H1 (cell line): Measurements from ENCODE around the gene RBBP9. TPM values are rescaled to one million over a fixed set of nuclear protein-coding genes. Genes with fewer than 3 reads are reported as not detected.
A peak's percentile ranks its signal among the peaks of the same experiment; 100 is the strongest.

ENCODE experiments used
- CTCF ChIA-PET: fragments of 300-600 bp; sonication (Branson Sonifier 250); formaldehyde crosslinking; loops from one replicate; lab custom pipeline; 2021; ENCODE audit not compliant: partially characterized antibody; lab: Charles Lee
- POLR2A ChIA-PET: fragments of 300-600 bp; sonication (Branson Sonifier 250); formaldehyde crosslinking; loops from one replicate; lab custom pipeline; 2021; ENCODE audit warnings: inconsistent platforms; ENCODE audit not compliant: partially characterized antibody; lab: Charles Lee
- DNase-seq, 2 experiments: peaks; one replicate each; pipeline versions ENCODE4 v3.0.0 to v3.0.0-alpha.2; 2010 to 2022; ENCODE audit warnings: low spot score in 2 of 2, low read depth in 1 of 2, mixed read lengths in 1 of 2
- FAIRE-seq: peaks from 2 replicates; lab custom pipeline; 2011; peaks lifted over from hg19 to GRCh38; lab: Jason Lieb, UNC
- H2AFZ ChIP-seq: 2 replicates; pipeline ENCODE4 v1.8.1; 2012; ENCODE audit warnings: low read length, inconsistent platforms
- H2AK5ac ChIP-seq: 2 replicates; pipeline ENCODE4 v1.6.1; 2013; ENCODE audit warnings: low read depth, low read length
- H2BK120ac ChIP-seq: replicated peaks from 2 replicates; pipeline ENCODE3; 2013; ENCODE audit warnings: low read depth, low read length, inconsistent platforms
- H2BK12ac ChIP-seq: 2 replicates; pipeline ENCODE4 v1.6.1; 2013; ENCODE audit warnings: low read depth, low read length
- H2BK15ac ChIP-seq: 2 replicates; pipeline ENCODE4 v1.6.1; 2013; ENCODE audit warnings: low read length
- H2BK20ac ChIP-seq: 2 replicates; pipeline ENCODE4 v1.6.1; 2013; ENCODE audit warnings: low read length
- H2BK5ac ChIP-seq: 2 replicates; pipeline ENCODE4 v1.6.1; 2013; ENCODE audit warnings: low read depth, low read length
- H3K14ac ChIP-seq: 2 replicates; pipeline ENCODE4 v1.6.1; 2013; ENCODE audit warnings: inconsistent platforms; ENCODE audit not compliant: insufficient read length
- H3K18ac ChIP-seq: 2 replicates; pipeline ENCODE4 v1.6.1; 2013; ENCODE audit warnings: low read length; ENCODE audit errors: extremely low read depth
- H3K23ac ChIP-seq: 2 replicates; pipeline ENCODE4 v1.6.1; 2013; ENCODE audit warnings: inconsistent platforms; ENCODE audit not compliant: insufficient read length
- H3K23me2 ChIP-seq: 2 replicates; pipeline ENCODE4 v1.6.1; 2013; ENCODE audit warnings: low read depth, low read length
- H3K27ac ChIP-seq: 2 replicates; pipeline ENCODE4 v1.6.1; 2011; ENCODE audit warnings: low read depth, low read length, inconsistent platforms
- H3K27me3 ChIP-seq, 4 experiments: replicated peaks in 1 of 4; 1 replicate in 1 of 4; 2 replicates in 3 of 4; pipeline versions ENCODE4 v1.6.1 to v1.8.1; 2011 to 2013; ENCODE audit warnings: low read length in 3 of 4, mild to moderate bottlenecking in 3 of 4, inconsistent platforms in 2 of 4, mixed read lengths in 2 of 4, moderate library complexity in 1 of 4; ENCODE audit not compliant: control insufficient read depth in 3 of 4, insufficient read depth in 3 of 4; ENCODE audit errors: extremely low read depth in 1 of 4
- H3K36me3 ChIP-seq, 4 experiments: 2 replicates each; pipeline versions ENCODE4 v1.6.1 to v1.8.1; 2011 to 2013; ENCODE audit warnings: mild to moderate bottlenecking in 4 of 4, low read length in 3 of 4, moderate library complexity in 2 of 4, control low read depth in 1 of 4, inconsistent platforms in 1 of 4; ENCODE audit not compliant: insufficient read depth in 4 of 4, control insufficient read depth in 2 of 4
- H3K4ac ChIP-seq: replicated peaks from 2 replicates; pipeline ENCODE3; 2013; ENCODE audit warnings: low read length, low read depth, mixed read lengths, inconsistent platforms; ENCODE audit not compliant: insufficient read length
- H3K4me1 ChIP-seq, 4 experiments: replicated peaks in 1 of 4; 1 replicate in 1 of 4; 2 replicates in 3 of 4; pipeline versions ENCODE4 v1.6.1 to v1.8.1; 2011 to 2013; ENCODE audit warnings: low read length in 3 of 4, inconsistent platforms in 2 of 4, mixed read lengths in 1 of 4; ENCODE audit not compliant: insufficient read depth in 4 of 4, control insufficient read depth in 3 of 4
- H3K4me2 ChIP-seq, 2 experiments: 2 replicates each; pipeline versions ENCODE4 v1.6.1 to v1.8.1; 2011 to 2013; ENCODE audit warnings: low read depth in 2 of 2, low read length in 2 of 2, control low read depth in 1 of 2, inconsistent platforms in 1 of 2, mild to moderate bottlenecking in 1 of 2; ENCODE audit not compliant: insufficient read depth in 1 of 2
- H3K4me3 ChIP-seq, 4 experiments: fragments of 200-600, 300-600 bp in 1 of 4; sonication (generic), shearing (Covaris generic), sonication (Bioruptor Twin) in 1 of 4; 2 replicates each; pipeline versions ENCODE4 v1.5.1 to v1.8.1; 2011 to 2016; ENCODE audit warnings: low read length in 4 of 4, low read depth in 3 of 4, control low read depth in 2 of 4, inconsistent platforms in 2 of 4, mild to moderate bottlenecking in 2 of 4, mixed read lengths in 1 of 4, moderate library complexity in 1 of 4; ENCODE audit not compliant: insufficient read depth in 2 of 4; ENCODE audit errors: extremely low read depth in 1 of 4
- H3K56ac ChIP-seq: replicated peaks from 2 replicates; pipeline ENCODE3; 2013; ENCODE audit warnings: low read depth, mild to moderate bottlenecking, mixed read lengths, low read length, inconsistent platforms; ENCODE audit not compliant: insufficient read length
- H3K79me1 ChIP-seq: 2 replicates; pipeline ENCODE4 v1.6.1; 2013; ENCODE audit warnings: low read depth, low read length, control low read depth
- H3K79me2 ChIP-seq, 2 experiments: 2 replicates each; pipeline versions ENCODE4 v1.6.1 to v1.8.1; 2012 to 2013; ENCODE audit warnings: low read length in 2 of 2, mild to moderate bottlenecking in 2 of 2, inconsistent platforms in 1 of 2; ENCODE audit not compliant: insufficient read depth in 2 of 2, control insufficient read depth in 1 of 2
- H3K9ac ChIP-seq, 4 experiments: replicated peaks in 1 of 4; 1 replicate in 1 of 4; 2 replicates in 3 of 4; pipeline versions ENCODE4 v1.6.1 to v1.8.1; 2011 to 2013; ENCODE audit warnings: low read depth in 3 of 4, low read length in 3 of 4, control low read depth in 2 of 4, mild to moderate bottlenecking in 2 of 4, moderate library complexity in 2 of 4, inconsistent platforms in 1 of 4; ENCODE audit errors: extremely low read depth in 1 of 4
- H3K9me3 ChIP-seq, 2 experiments: 2 replicates each; pipeline versions ENCODE4 v1.6.1 to v1.8.1; 2012 to 2013; ENCODE audit warnings: mild to moderate bottlenecking in 2 of 2, moderate library complexity in 2 of 2, control low read depth in 1 of 2, inconsistent platforms in 1 of 2, low read depth in 1 of 2, low read length in 1 of 2, mixed read lengths in 1 of 2; ENCODE audit not compliant: insufficient read depth in 2 of 2
- H4K20me1 ChIP-seq, 2 experiments: replicated peaks in 1 of 2; 2 replicates each; pipeline versions ENCODE3 to v1.8.1; 2011 to 2013; ENCODE audit warnings: inconsistent platforms in 2 of 2, low read length in 2 of 2, mild to moderate bottlenecking in 1 of 2; ENCODE audit not compliant: insufficient read depth in 2 of 2, control insufficient read depth in 1 of 2
- H4K5ac ChIP-seq: 2 replicates; pipeline ENCODE4 v1.6.1; 2013; ENCODE audit warnings: low read length, low read depth, mixed read lengths, inconsistent platforms; ENCODE audit not compliant: insufficient read length
- H4K8ac ChIP-seq: 2 replicates; pipeline ENCODE4 v1.8.0; 2013; ENCODE audit warnings: mild to moderate bottlenecking, moderate library complexity, low read length, inconsistent platforms; ENCODE audit not compliant: insufficient read depth; ENCODE audit errors: extremely low read depth
- H4K91ac ChIP-seq: replicated peaks from 2 replicates; pipeline ENCODE3; 2013; ENCODE audit warnings: low read length, mixed read lengths, inconsistent platforms; ENCODE audit not compliant: insufficient read length
- BRCA1 ChIP-seq: IDR thresholded peaks from 2 replicates; pipeline ENCODE4 v1.6.1; 2012; ENCODE audit warnings: low read depth, low read length, improper control_type of control experiment
- CEBPB ChIP-seq: IDR thresholded peaks from 2 replicates; pipeline ENCODE4 v1.6.1; 2012; ENCODE audit warnings: low read depth, low read length
- CHD1 ChIP-seq: IDR thresholded peaks from 2 replicates; pipeline ENCODE4 v1.6.1; 2012; ENCODE audit warnings: low read depth, low read length, improper control_type of control experiment
- CHD2 ChIP-seq: IDR thresholded peaks from 2 replicates; pipeline ENCODE4 v1.6.1; 2012; ENCODE audit warnings: low read length, improper control_type of control experiment
- EZH2 ChIP-seq: fragments of 200-600 bp; sonication (generic); IDR thresholded peaks from 2 replicates; pipeline ENCODE4 v1.7.1; 2012; ENCODE audit warnings: low read depth, mild to moderate bottlenecking, moderate library complexity, low read length, inconsistent platforms; ENCODE audit not compliant: severe bottlenecking
- GABPA ChIP-seq: IDR thresholded peaks from 2 replicates; pipeline ENCODE4 v1.6.1; 2011; ENCODE audit warnings: mild to moderate bottlenecking, low read length, moderate library complexity, borderline replicate concordance; ENCODE audit not compliant: insufficient read depth
- HDAC6 ChIP-seq: IDR thresholded peaks from one replicate; pipeline ENCODE4 v1.7.1; 2012; ENCODE audit warnings: low read depth, mild to moderate bottlenecking, inconsistent platforms, low read length, moderate library complexity
- JUN ChIP-seq: IDR thresholded peaks from 2 replicates; pipeline ENCODE4 v1.6.1; 2011; ENCODE audit warnings: low read depth, mild to moderate bottlenecking, improper control_type of control experiment, low read length
- PHF8 ChIP-seq: fragments of 200-600 bp; sonication (generic); conservative IDR thresholded peaks from 2 replicates; pipeline ENCODE4 v1.7.1; 2012; ENCODE audit warnings: low read depth, mild to moderate bottlenecking, inconsistent platforms, low read length, moderate library complexity
- POU5F1 ChIP-seq: IDR thresholded peaks from 2 replicates; pipeline ENCODE4 v1.6.1; 2011; ENCODE audit warnings: low read depth, mild to moderate bottlenecking, low read length, moderate library complexity
- SAP30 ChIP-seq: fragments of 300-600 bp; sonication (generic); IDR thresholded peaks from 2 replicates; pipeline ENCODE4 v1.7.1; 2012; ENCODE audit warnings: low read length, moderate library complexity, mild to moderate bottlenecking, inconsistent platforms; ENCODE audit not compliant: insufficient read depth, insufficient replicate concordance
- SIX5 ChIP-seq: IDR thresholded peaks from 2 replicates; pipeline ENCODE4 v1.6.1; 2011; ENCODE audit warnings: mild to moderate bottlenecking, low read depth, low read length
- SUZ12 ChIP-seq: fragments of 200-600 bp; sonication (generic); IDR thresholded peaks from 2 replicates; pipeline ENCODE4 v1.6.1; 2012; ENCODE audit warnings: mild to moderate bottlenecking, inconsistent platforms, low read length, moderate library complexity, mixed read lengths
- TAF1 ChIP-seq: IDR thresholded peaks from 2 replicates; pipeline ENCODE4 v1.6.1; 2011; ENCODE audit warnings: mild to moderate bottlenecking, low read depth, low read length
- TBP ChIP-seq: IDR thresholded peaks from 2 replicates; pipeline ENCODE4 v1.6.1; 2011; ENCODE audit warnings: low read depth, low read length, improper control_type of control experiment
- WGBS, 2 experiments: shearing (Covaris generic) in 1 of 2; methylation state at CpG; one replicate each; pipeline versions ENCODE4 v1.1.6 to v1.1.7; 2013 to 2015; ENCODE audit warnings: low lambda C conversion rate in 2 of 2, mixed read lengths in 2 of 2, inconsistent platforms in 1 of 2, low coverage in 1 of 2, missing lambda C conversion rate in 1 of 2; ENCODE audit not compliant: insufficient replicate concordance in 2 of 2, insufficient coverage in 1 of 2, insufficient read length in 1 of 2; ENCODE audit errors: extremely low coverage in 1 of 2, missing lambda C conversion rate in 1 of 2; 5-methylcytosine and 5-hydroxymethylcytosine counted together
- polyA plus RNA-seq, 7 experiments: library from polyadenylated mRNA; depleted of rRNA in 3 of 7; stranded (reverse) in 5 of 7; unstranded in 2 of 7; fragments of >200 nt in 5 of 7; fragments of 200-250 nt in 2 of 7; gene quantifications; 1 replicate in 5 of 7; 2 replicates in 1 of 7; 4 replicates in 1 of 7; pipeline versions ENCODE4 v1.2.1 to v1.2.3, GENCODE V29; 2011 to 2013; ENCODE audit warnings: missing spikeins in 2 of 7, mixed read lengths in 2 of 7
- total RNA-seq: library from RNA; stranded (reverse); fragmentation: NEBNext Ultra II Directional; extraction: Animal tissue kit (Norgen Biotek cat#: 25700); gene quantifications from 2 replicates; pipeline ENCODE4 v1.2.1, GENCODE V29; 2021

RBBP9 gene
- total and polyA plus RNA-seq, 2 of the 8 experiments (the other 6 are each of a cell fraction or from before 2014, with no cell fraction given): 9.5 to 13.5 TPM

DNA sequence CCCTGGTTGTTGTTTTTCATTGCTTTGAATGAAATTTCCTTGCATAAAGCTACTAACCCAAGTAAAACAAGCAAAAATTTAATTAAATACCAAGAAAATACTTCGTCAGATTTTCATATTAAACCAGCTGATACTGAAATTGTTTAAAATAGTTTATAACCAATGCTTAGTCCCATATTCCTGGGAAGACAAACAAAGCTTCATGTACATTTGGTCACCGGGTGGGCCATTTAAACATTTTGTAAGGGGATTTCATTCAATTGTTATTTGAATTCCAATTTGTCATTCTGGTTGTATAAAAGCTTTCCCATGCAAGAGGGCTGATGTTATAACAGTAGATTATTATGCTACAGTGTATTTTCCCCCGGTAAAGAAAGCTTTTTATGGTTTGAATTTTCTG, 578 bp upstream of the RBBP9 start:
- peaks cover 0 to 8% of the 10 kb centered on the region in 2 experiments; a peak in 1 of 4 replicates for H3K79me2 ChIP-seq
- no peak overlapping the region for H3K14ac ChIP-seq
- H3K56ac ChIP-seq: no peak overlapping the region
- no peak overlapping the region for H4K8ac ChIP-seq
- peak overlapping the region in 1 of 4 experiments; percentile 93; a peak in 1 of 8 replicates for H3K4me3 ChIP-seq
- peaks cover 0 to 3% (median 0%) of the 10 kb centered on the region in 4 experiments; a peak in 1 of 7 replicates for H3K4me1 ChIP-seq
- H2AFZ ChIP-seq: no peak overlapping the region
- H3K36me3 ChIP-seq: peaks cover 0 to 9% (median 7%) of the 10 kb centered on the region in 4 experiments; a peak in 5 of 8 replicates
- H3K9me3 ChIP-seq: no peaks in the 10 kb centered on the region
- no peak overlapping the region for H2AK5ac ChIP-seq
- H2BK15ac ChIP-seq: no peak overlapping the region
- no peaks in the 10 kb centered on the region for H3K23me2 ChIP-seq
- H3K27me3 ChIP-seq: no peaks in the 10 kb centered on the region
- H3K79me1 ChIP-seq: no peaks in the 10 kb centered on the region
- no peak overlapping the region for H3K27ac ChIP-seq
- ChIA-PET CTCF (interaction anchor here (0.7 to 1.3 kb wide), 3 partner anchors 31 to 117 kb away, joined by 3 to 4 read pairs (median 3); partner anchors contain the start of genes DZANK1 and POLR3F), POLR2A (interaction anchor here (0.6 to 4.2 kb wide), 5 partner anchors 10 to 91 kb away, joined by 3 to 55 read pairs (median 6); partner anchors contain the start of genes DZANK1, POLR3F, SEC23B and SMIM26)
- no peak overlapping the region for H2BK12ac ChIP-seq
- no peak overlapping the region for H3K18ac ChIP-seq
- no peak overlapping the region for H3K9ac ChIP-seq
- DNase-seq (no peak), FAIRE-seq (no peak)
- no peak overlapping the region for H3K4ac ChIP-seq
- H4K5ac ChIP-seq: peak overlapping the region; percentile 67
- no peak overlapping the region for H3K23ac ChIP-seq
- peak overlapping the region in 1 of 2 experiments; percentile 50; a peak in 3 of 4 replicates for H3K4me2 ChIP-seq
- peaks cover 0 to 2% of the 10 kb centered on the region in 2 experiments for H4K20me1 ChIP-seq
- H2BK20ac ChIP-seq: no peak overlapping the region
- H2BK120ac ChIP-seq: no peak overlapping the region
- WGBS, 2 experiments: 87% methylated on average over 3 of the region's 3 CpGs; no CpG with 5 or more reads in 1 of the 2 experiments
- H2BK5ac ChIP-seq: no peak overlapping the region
- no peak overlapping the region for H4K91ac ChIP-seq
- no peak for TF ChIP-seq GABPA
- TF ChIP-seq PHF8: no peak
- no peak for TF ChIP-seq SAP30
- TF ChIP-seq CHD2: no peak
- no peak for TF ChIP-seq BRCA1
- no peak for TF ChIP-seq HDAC6
- TF ChIP-seq POU5F1: no peak
- no peak for TF ChIP-seq SIX5
- no peak for TF ChIP-seq TBP
- TF ChIP-seq CEBPB: no peak
- no peak for TF ChIP-seq SUZ12
- no peak for TF ChIP-seq CHD1
- TF ChIP-seq EZH2: no peak
- no peak for TF ChIP-seq TAF1
- no peak for TF ChIP-seq JUN
